HepG2 (cell line): Measurements from ENCODE around the gene LARP1. TPM values are rescaled to one million over a fixed set of nuclear protein-coding genes. Genes with fewer than 3 reads are reported as not detected.
A peak's percentile ranks its signal among the peaks of the same experiment; 100 is the strongest.

ENCODE experiments used
- CEBPZ ChIP-seq: IDR thresholded peaks from 2 replicates; pipeline ENCODE4 v1.6.1; 2012; ENCODE audit warnings: low read length, improper control_type of control experiment
- KLF11 ChIP-seq: IDR thresholded peaks from 2 replicates; pipeline ENCODE4 v1.6.1; 2016; ENCODE audit warnings: missing compliant biosample characterization
- NR2F2 ChIP-seq: IDR thresholded peaks from 2 replicates; pipeline ENCODE4 v1.6.1; 2012; ENCODE audit warnings: low read depth, inconsistent platforms, borderline replicate concordance
- PRDM4 ChIP-seq: sonication (generic); formaldehyde crosslinking; IDR thresholded peaks from 2 replicates; pipeline ENCODE4 v1.9.0; 2021; ENCODE audit warnings: missing genetic modification reagents, borderline replicate concordance
- THAP8 ChIP-seq: sonication (generic); formaldehyde crosslinking; IDR thresholded peaks from 2 replicates; pipeline ENCODE4 v1.5.1; 2020; ENCODE audit warnings: missing genetic modification reagents, mild to moderate bottlenecking, borderline replicate concordance
- UBTF ChIP-seq: sonication (generic); formaldehyde crosslinking; IDR thresholded peaks from 2 replicates; pipeline ENCODE4 v1.4.0; 2020; ENCODE audit warnings: mild to moderate bottlenecking, missing genetic modification reagents
- ZBTB2 ChIP-seq: sonication (generic); formaldehyde crosslinking; IDR thresholded peaks from 2 replicates; pipeline ENCODE4 v1.8.0; 2022; ENCODE audit warnings: low read depth, missing genetic modification reagents
- ZNF234 ChIP-seq: sonication (generic); formaldehyde crosslinking; conservative IDR thresholded peaks from 2 replicates; pipeline ENCODE4 v1.5.1; 2020; ENCODE audit warnings: mild to moderate bottlenecking, missing genetic modification reagents
- ZNF280D ChIP-seq: sonication (generic); formaldehyde crosslinking; IDR thresholded peaks from 2 replicates; pipeline ENCODE4 v1.5.1; 2020; ENCODE audit warnings: mild to moderate bottlenecking, missing genetic modification reagents
- ZNF296 ChIP-seq: sonication (generic); formaldehyde crosslinking; conservative IDR thresholded peaks from 2 replicates; pipeline ENCODE4 v1.5.0; 2020; ENCODE audit warnings: mild to moderate bottlenecking, missing genetic modification reagents
- ZNF761 ChIP-seq: sonication (generic); formaldehyde crosslinking; conservative IDR thresholded peaks from 2 replicates; pipeline ENCODE4 v1.4.0; 2020; ENCODE audit warnings: mild to moderate bottlenecking, missing genetic modification reagents
- polyA plus RNA-seq, 8 experiments: library from polyadenylated mRNA; depleted of rRNA in 3 of 8; stranded (reverse) in 7 of 8; unstranded in 1 of 8; fragments of >200 nt; fragmentation: Illumina TruSeq in 4 of 8; extraction: Trizol in 4 of 8; gene quantifications; 2 replicates each; pipeline versions ENCODE4 v1.2.1 to v1.2.3, GENCODE V29; 2011 to 2016; ENCODE audit warnings: low read depth in 4 of 8, missing spikeins in 1 of 8, mixed read lengths in 1 of 8; ENCODE audit not compliant: insufficient read depth in 1 of 8
- total RNA-seq, 5 experiments: library from RNA; depleted of rRNA; stranded (reverse); fragments of >200 nt; fragmentation: Illumina TruSeq; extraction: Trizol; gene quantifications; 2 replicates each; pipeline ENCODE4 v1.2.3, GENCODE V29; 2016; ENCODE audit warnings: low read depth in 1 of 5

LARP1 gene
- total and polyA plus RNA-seq, 2 of the 13 experiments (the other 11 are each of a cell fraction or from before 2014, with no cell fraction given): 45.2 to 61.4 TPM

- TF ChIP-seq KLF11 (CRISPR knock-in tag): peak; percentile 55; the same call in 1 of the 2 replicates
- TF ChIP-seq ZNF234 (CRISPR knock-in tag): 0 out of 2 replicates have a peak, but pooled peaks have one; percentile 18
- TF ChIP-seq THAP8 (CRISPR knock-in tag): 0 out of 2 replicates have a peak, but pooled peaks have one; percentile 85
- 0 out of 2 replicates have a peak, but pooled peaks have one; percentile 21 for TF ChIP-seq ZNF280D (CRISPR knock-in tag)
- TF ChIP-seq ZNF761 (CRISPR knock-in tag): no peak
- peak; percentile 73 for TF ChIP-seq UBTF (CRISPR knock-in tag)
- 0 out of 2 replicates have a peak, but pooled peaks have one; percentile 23 for TF ChIP-seq NR2F2
- no peak for TF ChIP-seq PRDM4 (CRISPR knock-in tag)
- TF ChIP-seq ZBTB2 (CRISPR knock-in tag): peak; percentile 88; the same call in 1 of the 2 replicates
- no peak for TF ChIP-seq ZNF296 (CRISPR knock-in tag)
- TF ChIP-seq CEBPZ: no peak
Observed at GRCh38 chr5:154858297-154858971, 103.3 kb downstream of the LARP1 start, which contains the start of gene CNOT8 (continued).
